ENCODE results near the gene NCLN. TPM values are rescaled to one million over a fixed set of nuclear protein-coding genes. Genes with fewer than 3 reads are reported as not detected.

Gene NCLN
- total RNA-seq, 2 donors from 2014 or later: 75.0 to 195 TPM

- no peaks in the 10 kb centered on the region for H3K36me3 ChIP-seq
- intact Hi-C loops (cut with DNase I): no loop called here
- peak overlapping the region; percentile 87 for H3K27ac ChIP-seq
- H3K9me3 ChIP-seq: no peaks in the 10 kb centered on the region
- no peak for DNase-seq
- peak overlapping the region; percentile 15 for H3K4me3 ChIP-seq
- peak overlapping the region; percentile 84 to 94 for H3K9ac ChIP-seq (ENCODE audit: low read depth in 2 of 2, low read length in 2 of 2)
- no peak for TF ChIP-seq CTCF (IDR thresholded peaks at IDR 0.05)
- H3K4me1 ChIP-seq: peaks cover 30% of the 10 kb centered on the region
- no peaks in the 10 kb centered on the region for H3K27me3 ChIP-seq
Measured at GRCh38 chr19:3187662-3188511, 2.2 kb downstream of the NCLN start.

- H3K27me3 ChIP-seq: no peaks in the 10 kb centered on the region
- TF ChIP-seq CTCF (IDR thresholded peaks at IDR 0.05): no peak
- peak overlapping the region; percentile 54 to 94 for H3K9ac ChIP-seq (ENCODE audit: low read depth in 2 of 2, low read length in 2 of 2)
- no peaks in the 10 kb centered on the region for H3K36me3 ChIP-seq
- peak overlapping the region; percentile 87 for H3K27ac ChIP-seq
- no peaks in the 10 kb centered on the region for H3K9me3 ChIP-seq
- DNase-seq: peak; percentile 93
- peak overlapping the region; percentile 15 for H3K4me3 ChIP-seq
- intact Hi-C loops (cut with DNase I): no loop called here
- peaks cover 30% of the 10 kb centered on the region for H3K4me1 ChIP-seq
Measured at GRCh38 chr19:3188627-3189596, 3.2 kb downstream of the NCLN start.

- no peak for TF ChIP-seq CTCF (IDR thresholded peaks at IDR 0.05)
- H3K27me3 ChIP-seq: no peaks in the 10 kb centered on the region
- peaks cover 30% of the 10 kb centered on the region for H3K4me1 ChIP-seq
- peak overlapping the region; percentile 87 for H3K27ac ChIP-seq
- DNase-seq: peak; percentile 73
- no peaks in the 10 kb centered on the region for H3K36me3 ChIP-seq
- no peaks in the 10 kb centered on the region for H3K9me3 ChIP-seq
- H3K4me3 ChIP-seq: no peak overlapping the region
- intact Hi-C loops (cut with DNase I): no loop called here
- H3K9ac ChIP-seq (ENCODE audit: low read depth in 2 of 2, low read length in 2 of 2): peak overlapping the region in 1 of 2 donors; percentile 14
Measured at GRCh38 chr19:3189702-3190469, 4.2 kb downstream of the NCLN start.

GRCh38 chr19:3190470-3190770 lies 4.7 kb downstream of the NCLN start:
- Histone ChIP-seq H3K9ac (ENCODE audit: low read depth in 2 of 2, low read length in 2 of 2) (no peak overlapping the region), H3K27ac (no peak overlapping the region), H3K4me1 (peaks cover 30% of the 10 kb centered on the region), H3K36me3 (no peaks in the 10 kb centered on the region), H3K9me3 (no peaks in the 10 kb centered on the region), H3K27me3 (no peaks in the 10 kb centered on the region), H3K4me3 (no peak overlapping the region)
- intact Hi-C loops (cut with DNase I): no loop called here
- TF ChIP-seq CTCF (IDR thresholded peaks at IDR 0.05): no peak
- DNase-seq: no peak

All from colonic mucosa (tissue), 4 donors.